CD14-positive monocyte (primary cell): ENCODE measurements around the gene MPP4. TPM values are rescaled to one million over a fixed set of nuclear protein-coding genes. Genes with fewer than 3 reads are reported as not detected.

ENCODE experiments used
- DNase-seq, 3 donors: peaks; one replicate each; pipeline ENCODE4 v3.0.0-alpha.2; 2011 to 2022
- H2AFZ ChIP-seq: 2 replicates; pipeline ENCODE4 v1.6.0; 2012; ENCODE audit warnings: mild to moderate bottlenecking, low read depth, low read length, inconsistent platforms; ENCODE audit not compliant: insufficient read depth, poor library complexity, severe bottlenecking
- H3K27ac ChIP-seq, 2 donors: 1 replicate in 1 of 2; 2 replicates in 1 of 2; pipeline ENCODE4 v1.5.1; 2012 to 2013; ENCODE audit warnings: low read length in 2 of 2, control low read depth in 1 of 2, inconsistent platforms in 1 of 2, low read depth in 1 of 2, mild to moderate bottlenecking in 1 of 2
- H3K27me3 ChIP-seq, 2 donors: one replicate each; pipeline versions ENCODE4 v1.6.0 to v1.6.1; 2011 to 2013; ENCODE audit warnings: low read length in 2 of 2; ENCODE audit not compliant: control insufficient read depth in 2 of 2, insufficient read depth in 2 of 2
- H3K36me3 ChIP-seq, 2 donors: replicated peaks in 1 of 2; 1 replicate in 1 of 2; 2 replicates in 1 of 2; pipeline versions ENCODE4 v1.5.1 to v1.6.1; 2012 to 2013; ENCODE audit warnings: low read length in 2 of 2, control low read depth in 1 of 2, inconsistent platforms in 1 of 2, mild to moderate bottlenecking in 1 of 2; ENCODE audit not compliant: insufficient read depth in 2 of 2, control insufficient read depth in 1 of 2
- H3K4me1 ChIP-seq, 2 donors: 1 replicate in 1 of 2; 2 replicates in 1 of 2; pipeline versions ENCODE4 v1.5.1 to v1.6.1; 2012 to 2013; ENCODE audit warnings: low read length in 2 of 2, control low read depth in 1 of 2, inconsistent platforms in 1 of 2, mild to moderate bottlenecking in 1 of 2, moderate library complexity in 1 of 2; ENCODE audit not compliant: insufficient read depth in 2 of 2, control insufficient read depth in 1 of 2
- H3K4me2 ChIP-seq: replicated peaks from 2 replicates; pipeline ENCODE3; 2012; ENCODE audit warnings: low read length, moderate library complexity, mild to moderate bottlenecking; ENCODE audit not compliant: poor library complexity, severe bottlenecking; ENCODE audit errors: extremely low read depth
- H3K4me3 ChIP-seq, 3 experiments: fragments of 200-600 bp in 1 of 3; sonication (generic) in 1 of 3; replicated peaks in 1 of 3; 1 replicate in 2 of 3; 2 replicates in 1 of 3; pipeline ENCODE4 v1.5.1; 2011 to 2013; ENCODE audit warnings: low read length in 3 of 3, mild to moderate bottlenecking in 3 of 3, control low read depth in 2 of 3, low read depth in 2 of 3, inconsistent platforms in 1 of 3, moderate library complexity in 1 of 3
- H3K79me2 ChIP-seq: 2 replicates; pipeline ENCODE4 v1.6.0; 2012; ENCODE audit warnings: mild to moderate bottlenecking, control low read depth, inconsistent platforms, low read length, moderate library complexity; ENCODE audit not compliant: insufficient read depth
- H3K9ac ChIP-seq: 2 replicates; pipeline ENCODE4 v1.6.0; 2017; ENCODE audit warnings: low read length, mild to moderate bottlenecking; ENCODE audit not compliant: insufficient read depth, poor library complexity, severe bottlenecking
- H3K9me3 ChIP-seq, 2 donors: replicated peaks in 1 of 2; 1 replicate in 1 of 2; 2 replicates in 1 of 2; pipeline versions ENCODE4 v1.5.1 to v1.6.1; 2012 to 2013; ENCODE audit warnings: low read length in 2 of 2, control low read depth in 1 of 2; ENCODE audit not compliant: control insufficient read depth in 1 of 2, insufficient read depth in 1 of 2
- H4K20me1 ChIP-seq: 2 replicates; pipeline ENCODE4 v1.6.0; 2012; ENCODE audit warnings: mild to moderate bottlenecking, low read length, control low read depth, moderate library complexity; ENCODE audit not compliant: insufficient read depth
- H3K27ac Mint-ChIP-seq, 7 donors: one replicate each; pipeline ENCODE4 v1.8.0; 2020; ENCODE audit warnings: mild to moderate bottlenecking in 7 of 7, mixed read lengths in 7 of 7, moderate library complexity in 6 of 7, inconsistent platforms in 2 of 7
- H3K27me3 Mint-ChIP-seq, 3 donors: one replicate each; pipeline ENCODE4 v1.8.0; 2021 to 2022; ENCODE audit warnings: low read depth in 3 of 3, mild to moderate bottlenecking in 3 of 3, mixed read lengths in 3 of 3, moderate library complexity in 3 of 3, inconsistent platforms in 1 of 3
- H3K36me3 Mint-ChIP-seq, 2 donors: one replicate each; pipeline ENCODE4 v1.8.0; 2020; ENCODE audit warnings: mixed read lengths in 2 of 2, inconsistent platforms in 1 of 2, mild to moderate bottlenecking in 1 of 2
- H3K4me1 Mint-ChIP-seq: one replicate; pipeline ENCODE4 v1.8.0; 2020; ENCODE audit warnings: mild to moderate bottlenecking, mixed read lengths
- H3K4me3 Mint-ChIP-seq, 2 donors: one replicate each; pipeline ENCODE4 v1.8.0; 2020; ENCODE audit warnings: mild to moderate bottlenecking in 2 of 2, mixed read lengths in 2 of 2, moderate library complexity in 1 of 2
- H3K9me3 Mint-ChIP-seq, 7 donors: one replicate each; pipeline ENCODE4 v1.8.0; 2020 to 2022; ENCODE audit warnings: mixed read lengths in 7 of 7, mild to moderate bottlenecking in 6 of 7, moderate library complexity in 6 of 7, inconsistent platforms in 2 of 7
- WGBS: methylation state at CpG from one replicate; pipeline ENCODE4 v1.1.5; 2013; ENCODE audit warnings: missing lambda C conversion rate; ENCODE audit not compliant: insufficient coverage; 5-methylcytosine and 5-hydroxymethylcytosine counted together
- intact Hi-C, 2 donors: fragments of 100-400 bp; cut with micrococcal nuclease; formaldehyde crosslinking; loops; one replicate each; pipeline versions ENCODE4 v1.15.0 to v1.15.1; 2023
- polyA plus RNA-seq, 3 donors: library from polyadenylated mRNA; depleted of rRNA in 1 of 3; unstranded in 2 of 3; stranded (reverse) in 1 of 3; fragments of 300-500 nt in 2 of 3; fragments of >200 nt in 1 of 3; fragmentation: Illumina TruSeq in 2 of 3; gene quantifications; 1 replicate in 2 of 3; 2 replicates in 1 of 3; pipeline ENCODE4 v1.2.3, GENCODE V29; 2012 to 2021
- small RNA-seq: library from RNA; depleted of rRNA; stranded (forward); fragments of <200 nt; gene quantifications from one replicate; pipeline ENCODE3, GENCODE V24; 2012; ENCODE audit warnings: low read depth; ENCODE audit not compliant: insufficient read length
- TF ChIP-seq, protein P1 (sequence below): fragments of 200-600 bp; IDR thresholded peaks from one replicate; pipeline ENCODE4 v1.8.0; 2022; ENCODE audit warnings: antibody characterized with exemption, mild to moderate bottlenecking

MPP4 gene
- polyA plus RNA-seq, 3 donors, result 0.04 TPM; not detected in 2

DNA sequence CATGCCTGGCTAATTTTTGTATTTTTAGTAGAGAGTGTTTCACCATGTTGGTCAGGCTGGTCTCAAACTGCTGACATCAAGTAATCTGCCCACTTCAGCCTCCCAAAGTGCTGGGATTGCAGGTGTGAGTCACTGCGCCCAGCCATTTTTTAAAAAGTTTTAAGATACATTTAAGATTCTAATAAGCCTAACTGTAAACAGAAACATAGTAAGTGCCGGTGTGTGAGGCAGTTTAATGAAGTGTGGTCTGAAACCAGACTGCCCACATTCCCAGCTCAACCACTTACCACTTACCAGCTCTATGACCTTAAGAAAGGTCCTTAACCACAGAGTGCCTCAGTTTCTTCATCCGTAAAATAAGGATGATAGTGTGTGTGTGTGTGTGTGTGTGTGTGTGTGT, 97.5 kb downstream of the MPP4 start:
- Histone ChIP-seq H3K27ac (no peak overlapping the region), H3K9ac (no peak overlapping the region), H3K9me3 (no peaks in the 10 kb centered on the region), H2AFZ (no peak overlapping the region), H4K20me1 (no peaks in the 10 kb centered on the region), H3K79me2 (no peaks in the 10 kb centered on the region), H3K36me3 (no peaks in the 10 kb centered on the region), H3K27me3 (no peaks in the 10 kb centered on the region), H3K4me1 (no peaks in the 10 kb centered on the region), H3K4me2 (no peak overlapping the region), H3K4me3 (no peak overlapping the region)
- Mint-ChIP-seq H3K36me3 (no peaks in the 10 kb centered on the region), H3K4me1 (no peaks in the 10 kb centered on the region), H3K27me3 (peaks cover 0 to 8% (median 4%) of the 10 kb centered on the region in 3 donors), H3K9me3 (peaks cover 0 to 6% (median 2%) of the 10 kb centered on the region in 7 donors), H3K27ac (no peak overlapping the region), H3K4me3 (peak overlapping the region in 1 of 2 donors; percentile 2)
- no CpG with 5 or more reads among the region's 3 CpGs for WGBS
- intact Hi-C loops, result no loop called here
- TF ChIP-seq, protein P1, sequence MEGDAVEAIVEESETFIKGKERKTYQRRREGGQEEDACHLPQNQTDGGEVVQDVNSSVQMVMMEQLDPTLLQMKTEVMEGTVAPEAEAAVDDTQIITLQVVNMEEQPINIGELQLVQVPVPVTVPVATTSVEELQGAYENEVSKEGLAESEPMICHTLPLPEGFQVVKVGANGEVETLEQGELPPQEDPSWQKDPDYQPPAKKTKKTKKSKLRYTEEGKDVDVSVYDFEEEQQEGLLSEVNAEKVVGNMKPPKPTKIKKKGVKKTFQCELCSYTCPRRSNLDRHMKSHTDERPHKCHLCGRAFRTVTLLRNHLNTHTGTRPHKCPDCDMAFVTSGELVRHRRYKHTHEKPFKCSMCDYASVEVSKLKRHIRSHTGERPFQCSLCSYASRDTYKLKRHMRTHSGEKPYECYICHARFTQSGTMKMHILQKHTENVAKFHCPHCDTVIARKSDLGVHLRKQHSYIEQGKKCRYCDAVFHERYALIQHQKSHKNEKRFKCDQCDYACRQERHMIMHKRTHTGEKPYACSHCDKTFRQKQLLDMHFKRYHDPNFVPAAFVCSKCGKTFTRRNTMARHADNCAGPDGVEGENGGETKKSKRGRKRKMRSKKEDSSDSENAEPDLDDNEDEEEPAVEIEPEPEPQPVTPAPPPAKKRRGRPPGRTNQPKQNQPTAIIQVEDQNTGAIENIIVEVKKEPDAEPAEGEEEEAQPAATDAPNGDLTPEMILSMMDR, result no peak
- DNase-seq, result no peak

DNA sequence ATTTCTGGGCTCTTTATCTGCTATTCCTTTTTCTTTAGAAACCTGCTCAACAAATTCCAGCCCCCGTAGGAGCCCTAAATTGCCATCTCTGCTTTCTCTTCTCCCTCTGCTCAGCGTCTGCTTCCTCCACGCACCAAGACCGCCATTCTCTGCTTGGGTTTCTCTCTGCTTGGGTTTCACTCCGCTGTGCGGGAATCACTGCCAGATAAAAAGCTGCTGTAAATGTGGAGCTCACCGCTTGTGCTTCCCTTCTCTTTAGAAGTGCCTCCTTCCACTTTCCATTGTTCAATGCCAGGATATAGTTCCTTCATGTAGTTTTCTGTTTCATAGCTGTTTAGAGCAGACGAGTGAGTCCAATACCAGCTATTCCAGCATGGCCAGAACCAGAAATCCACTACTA, 101.0 kb downstream of the MPP4 start:
- Mint-ChIP-seq H3K27me3 (peaks cover 0 to 8% (median 4%) of the 10 kb centered on the region in 3 donors), H3K4me3 (no peak overlapping the region), H3K9me3 (peaks cover 0 to 13% (median 7%) of the 10 kb centered on the region in 7 donors), H3K36me3 (no peaks in the 10 kb centered on the region), H3K4me1 (no peaks in the 10 kb centered on the region), H3K27ac (no peak overlapping the region)
- Histone ChIP-seq H4K20me1 (no peaks in the 10 kb centered on the region), H3K4me2 (no peak overlapping the region), H3K4me3 (no peak overlapping the region), H3K27ac (no peak overlapping the region), H2AFZ (no peak overlapping the region), H3K79me2 (no peaks in the 10 kb centered on the region), H3K9me3 (no peaks in the 10 kb centered on the region), H3K27me3 (no peaks in the 10 kb centered on the region), H3K4me1 (no peaks in the 10 kb centered on the region), H3K36me3 (no peaks in the 10 kb centered on the region), H3K9ac (no peak overlapping the region)
- WGBS, result 82% methylated on average over 7 of the region's 8 CpGs
- TF ChIP-seq, protein P1, result no peak
- DNase-seq, result no peak
- intact Hi-C loops, result no loop called here

Small RNA genes lying within 50 kb of the gene (small RNA-seq; reads per million reads assigned to genes)
- gene RNU6-651P, result not detected

Other genes with a start within 250 kb of the MPP4 start
- 10 to 100 TPM in 2 of 3 donors, 1 to 10 TPM in 1; 7.6 to 16.8 (median 15.3) TPM for gene TRAK2, start 247.2 kb downstream of the MPP4 start, polyA plus RNA-seq
- 10 to 100 TPM in 2 of 3 donors, 1 to 10 TPM in 1; 6.9 to 25.6 (median 22.0) TPM for gene STRADB, start 246.9 kb downstream of the MPP4 start, polyA plus RNA-seq
- gene TMEM237, start 55.1 kb downstream of the MPP4 start, polyA plus RNA-seq, result 1 to 10 TPM in 1 of 3 donors, under 1 TPM in 2; 0.33 to 1.0 (median 0.53) TPM
- gene ALS2, start 82.3 kb upstream of the MPP4 start, polyA plus RNA-seq, result 1 to 10 TPM; 2.6 to 4.7 (median 3.1) TPM
- not detected for gene CDK15, start 107.9 kb upstream of the MPP4 start, polyA plus RNA-seq